AG09319 (cell line): ENCODE measurements around the gene CTDNEP1.

Experiments
- DNase-seq: peaks from one replicate; pipeline ENCODE4 v3.0.0-alpha.2; 2010; ENCODE audit warnings: low read depth; ENCODE audit errors: extremely low read depth
- CTCF ChIP-seq: IDR thresholded peaks from 2 replicates; pipeline ENCODE4 v1.5.1; 2011; ENCODE audit warnings: low read depth, mild to moderate bottlenecking, inconsistent platforms, low read length, moderate library complexity

CTDNEP1 gene

GRCh38 chr17:7219812-7220592 is 31.5 kb downstream of the CTDNEP1 start, which contains the start of the genes ACADVL and DLG4:
ACADVL (plus strand) TSS chr17:7219938; CDS start chr17:7219985, 47 bp downstream.
DLG4 (minus strand) TSS chr17:7219836.
- peak; percentile 60 for DNase-seq
- no peak for TF ChIP-seq CTCF

GRCh38 chr17:7219229-7219811 is 32.2 kb downstream of the CTDNEP1 start:
- DNase-seq = no peak
- TF ChIP-seq CTCF = no peak

- no peak for DNase-seq
- no peak for TF ChIP-seq CTCF
Measured at GRCh38 chr17:7218758-7219157, 32.8 kb downstream of the CTDNEP1 start.

- TF ChIP-seq CTCF = no peak
- DNase-seq = no peak
Measured at GRCh38 chr17:7218166-7218565, 33.4 kb downstream of the CTDNEP1 start.

- DNase-seq = no peak
- no peak for TF ChIP-seq CTCF
Measured at GRCh38 chr17:7217113-7217987, 34.2 kb downstream of the CTDNEP1 start.

- no peak for DNase-seq
- no peak for TF ChIP-seq CTCF
Measured at GRCh38 chr17:7216242-7217112, 35.1 kb downstream of the CTDNEP1 start.
